Stomach (tissue), 4 donors: Measurements from ENCODE around the gene ATR.

ENCODE experiments used
- EP300 ChIP-seq: sonication (generic); formaldehyde crosslinking; IDR thresholded peaks from one replicate; pipeline ENCODE4 v1.6.1; 2017; ENCODE audit warnings: antibody characterized with exemption
- POLR2A ChIP-seq, 4 donors: fragments of 450-650 bp; IDR thresholded peaks; one replicate each; pipeline ENCODE4 v1.6.1; 2016; ENCODE audit warnings: antibody characterized with exemption in 4 of 4, control low read depth in 2 of 4, mild to moderate bottlenecking in 1 of 4, moderate library complexity in 1 of 4
- POLR2AphosphoS5 ChIP-seq, 3 donors: sonication (generic); formaldehyde crosslinking; IDR thresholded peaks; one replicate each; pipeline ENCODE4 v1.6.1; 2016; ENCODE audit warnings: antibody characterized with exemption in 3 of 3
- TF ChIP-seq, protein P1 (sequence below), 7 experiments: fragments of 450-650 bp in 4 of 7; fragments of 200-600 bp in 3 of 7; sonication (generic) in 3 of 7; IDR thresholded peaks; one replicate each; pipeline ENCODE4 v1.5.1; 2016 to 2019; ENCODE audit warnings: antibody characterized with exemption in 7 of 7, control low read depth in 2 of 7, mild to moderate bottlenecking in 1 of 7

GRCh38 chr3:142501004-142501926, 77.3 kb downstream of the ATR start:
- TF ChIP-seq, protein P1, sequence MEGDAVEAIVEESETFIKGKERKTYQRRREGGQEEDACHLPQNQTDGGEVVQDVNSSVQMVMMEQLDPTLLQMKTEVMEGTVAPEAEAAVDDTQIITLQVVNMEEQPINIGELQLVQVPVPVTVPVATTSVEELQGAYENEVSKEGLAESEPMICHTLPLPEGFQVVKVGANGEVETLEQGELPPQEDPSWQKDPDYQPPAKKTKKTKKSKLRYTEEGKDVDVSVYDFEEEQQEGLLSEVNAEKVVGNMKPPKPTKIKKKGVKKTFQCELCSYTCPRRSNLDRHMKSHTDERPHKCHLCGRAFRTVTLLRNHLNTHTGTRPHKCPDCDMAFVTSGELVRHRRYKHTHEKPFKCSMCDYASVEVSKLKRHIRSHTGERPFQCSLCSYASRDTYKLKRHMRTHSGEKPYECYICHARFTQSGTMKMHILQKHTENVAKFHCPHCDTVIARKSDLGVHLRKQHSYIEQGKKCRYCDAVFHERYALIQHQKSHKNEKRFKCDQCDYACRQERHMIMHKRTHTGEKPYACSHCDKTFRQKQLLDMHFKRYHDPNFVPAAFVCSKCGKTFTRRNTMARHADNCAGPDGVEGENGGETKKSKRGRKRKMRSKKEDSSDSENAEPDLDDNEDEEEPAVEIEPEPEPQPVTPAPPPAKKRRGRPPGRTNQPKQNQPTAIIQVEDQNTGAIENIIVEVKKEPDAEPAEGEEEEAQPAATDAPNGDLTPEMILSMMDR (IDR thresholded peaks at IDR 0.05): no peak
- TF ChIP-seq POLR2A (IDR thresholded peaks at IDR 0.05) (no peak), POLR2AphosphoS5 (IDR thresholded peaks at IDR 0.05) (no peak), EP300 (no peak)
